SK-N-SH (cell line): ENCODE measurements around the gene NDFIP1. TPM values are rescaled to one million over a fixed set of nuclear protein-coding genes. Genes with fewer than 3 reads are reported as not detected.

ENCODE experiments used
- CTCF ChIA-PET: fragments of 300-600, 350-600 bp; formaldehyde crosslinking; extraction: SDS; loops from one replicate; lab custom pipeline; 2021; lab: Yijun Ruan, JAX
- POLR2A ChIA-PET: fragments of 350-600 bp; sonication (Branson Sonifier 250); formaldehyde crosslinking; extraction: SDS; loops from one replicate; lab custom pipeline; 2020; ENCODE audit warnings: antibody characterized with exemption, inconsistent platforms; lab: Yijun Ruan, JAX
- DNase-seq: peaks from one replicate; pipeline ENCODE4 v3.0.0; 2012
- H2AFZ ChIP-seq: fragments of 200-600 bp; sonication (generic); 2 replicates; pipeline ENCODE4 v1.8.1; 2016; ENCODE audit warnings: antibody characterized with exemption, mild to moderate bottlenecking, low read depth
- H3F3A ChIP-seq: fragments of 200-600 bp; sonication (generic); replicated peaks from 2 replicates; pipeline ENCODE3; 2016; ENCODE audit warnings: antibody characterized with exemption, mild to moderate bottlenecking; ENCODE audit not compliant: insufficient read depth
- H3K27ac ChIP-seq, 2 experiments: fragments of 200-500 bp in 1 of 2; fragments of 200-600 bp in 1 of 2; sonication (Bioruptor generic) in 1 of 2; sonication (generic), shearing (Covaris generic) in 1 of 2; 2 replicates each; pipeline versions ENCODE4 v1.5.1 to v1.6.1; 2014 to 2016; ENCODE audit warnings: low read depth in 2 of 2, inconsistent platforms in 1 of 2, low read length in 1 of 2, mild to moderate bottlenecking in 1 of 2, mixed read lengths in 1 of 2
- H3K27me3 ChIP-seq: fragments of 200-600 bp; sonication (generic), shearing (Covaris generic); 2 replicates; pipeline ENCODE4 v1.6.1; 2016; ENCODE audit warnings: mixed run types; ENCODE audit not compliant: insufficient read depth
- H3K36me3 ChIP-seq, 2 experiments: fragments of 200-500 bp in 1 of 2; fragments of 200-600 bp in 1 of 2; sonication (Bioruptor generic) in 1 of 2; sonication (generic) in 1 of 2; replicated peaks in 1 of 2; 2 replicates each; pipeline versions ENCODE3 to v1.5.1; 2014 to 2016; ENCODE audit warnings: low read length in 1 of 2, mild to moderate bottlenecking in 1 of 2; ENCODE audit not compliant: insufficient read depth in 2 of 2, control insufficient read depth in 1 of 2
- H3K4me1 ChIP-seq, 2 experiments: fragments of 200-500 bp in 1 of 2; fragments of 200-600 bp in 1 of 2; sonication (Bioruptor generic) in 1 of 2; sonication (generic), shearing (Covaris generic) in 1 of 2; 2 replicates each; pipeline versions ENCODE4 v1.5.1 to v1.6.1; 2014 to 2016; ENCODE audit warnings: low read depth in 1 of 2, low read length in 1 of 2, mixed run types in 1 of 2; ENCODE audit not compliant: insufficient read depth in 2 of 2, control insufficient read depth in 1 of 2
- H3K4me2 ChIP-seq: fragments of 200-600 bp; sonication (generic), shearing (Covaris generic); 2 replicates; pipeline ENCODE4 v1.6.1; 2017; ENCODE audit warnings: mixed run types
- H3K4me3 ChIP-seq, 2 experiments: fragments of 200-500 bp in 1 of 2; fragments of 200-600 bp in 1 of 2; sonication (Bioruptor generic) in 1 of 2; sonication (generic), shearing (Covaris generic) in 1 of 2; 2 replicates each; pipeline versions ENCODE4 v1.5.1 to v1.8.1; 2014 to 2016; ENCODE audit warnings: low read depth in 2 of 2, inconsistent platforms in 1 of 2, low read length in 1 of 2, mild to moderate bottlenecking in 1 of 2, mixed read lengths in 1 of 2, moderate library complexity in 1 of 2
- H3K79me2 ChIP-seq: fragments of 200-600 bp; sonication (generic); 2 replicates; pipeline ENCODE4 v1.8.1; 2017; ENCODE audit warnings: mild to moderate bottlenecking; ENCODE audit not compliant: insufficient read depth
- H3K9ac ChIP-seq: fragments of 200-600 bp; sonication (generic); 2 replicates; pipeline ENCODE4 v1.6.1; 2017; ENCODE audit warnings: mixed run types
- H3K9me2 ChIP-seq: fragments of 200-600 bp; sonication (generic); 2 replicates; pipeline ENCODE4 v1.6.1; 2017; ENCODE audit warnings: mixed run types
- H3K9me3 ChIP-seq: fragments of 200-600 bp; sonication (generic); 2 replicates; pipeline ENCODE4 v1.6.1; 2017; ENCODE audit warnings: mixed run types, mild to moderate bottlenecking, moderate library complexity
- H4K20me1 ChIP-seq: fragments of 200-600 bp; sonication (generic); 2 replicates; pipeline ENCODE4 v1.6.1; 2017; ENCODE audit warnings: mild to moderate bottlenecking, mixed run types; ENCODE audit not compliant: insufficient read depth
- CTCF ChIP-seq: fragments of 200-600 bp; sonication (generic); IDR thresholded peaks from 2 replicates; pipeline ENCODE4 v1.6.1; 2017; ENCODE audit warnings: antibody characterized with exemption, mild to moderate bottlenecking, moderate library complexity
- ELF1 ChIP-seq: IDR thresholded peaks from 2 replicates; pipeline ENCODE4 v1.4.0; 2012
- FOXJ3 ChIP-seq: sonication (generic); formaldehyde crosslinking; IDR thresholded peaks from 2 replicates; pipeline ENCODE4 v1.5.1; 2020; ENCODE audit warnings: mild to moderate bottlenecking, missing genetic modification reagents
- JUND ChIP-seq: IDR thresholded peaks from 2 replicates; pipeline ENCODE4 v1.4.0; 2012
- MEF2A ChIP-seq: IDR thresholded peaks from 2 replicates; pipeline ENCODE4 v1.4.0; 2012; ENCODE audit warnings: low read depth, borderline replicate concordance
- MXI1 ChIP-seq: IDR thresholded peaks from 2 replicates; pipeline ENCODE4 v1.6.1; 2012; ENCODE audit warnings: mild to moderate bottlenecking, low read depth, low read length, improper control_type of control experiment
- NRF1 ChIP-seq: IDR thresholded peaks from 2 replicates; pipeline ENCODE4 v1.6.1; 2012; ENCODE audit warnings: low read depth, mild to moderate bottlenecking, low read length
- PBX3 ChIP-seq: IDR thresholded peaks from 2 replicates; pipeline ENCODE4; 2012
- RCOR1 ChIP-seq: fragments of 150-350 bp; IDR thresholded peaks from 2 replicates; pipeline ENCODE4 v1.6.1; 2017; ENCODE audit warnings: antibody characterized with exemption, low read length
- REST ChIP-seq: IDR thresholded peaks from 2 replicates; pipeline ENCODE4 v1.6.1; 2012; ENCODE audit warnings: mild to moderate bottlenecking, low read depth, low read length, moderate library complexity
- RFX5 ChIP-seq: IDR thresholded peaks from 2 replicates; pipeline ENCODE4 v1.6.1; 2012; ENCODE audit warnings: mild to moderate bottlenecking, improper control_type of control experiment, low read length
- RXRA ChIP-seq: IDR thresholded peaks from 2 replicates; pipeline ENCODE4 v1.4.0; 2012; ENCODE audit warnings: low read depth, mild to moderate bottlenecking, borderline replicate concordance
- SMC3 ChIP-seq: IDR thresholded peaks from 2 replicates; pipeline ENCODE4 v1.6.1; 2012; ENCODE audit warnings: low read depth, low read length, improper control_type of control experiment
- TAF1 ChIP-seq: IDR thresholded peaks from 2 replicates; pipeline ENCODE4 v1.6.1; 2012; ENCODE audit warnings: low read depth, mild to moderate bottlenecking, low read length, moderate library complexity, borderline replicate concordance
- TCF12 ChIP-seq: IDR thresholded peaks from 2 replicates; pipeline ENCODE4 v1.4.0; 2012
- WGBS: methylation state at CpG from one replicate; pipeline ENCODE4 v1.1.6; 2017; ENCODE audit warnings: low lambda C conversion rate; 5-methylcytosine and 5-hydroxymethylcytosine counted together
- polyA plus RNA-seq, 3 experiments: library from polyadenylated mRNA; depleted of rRNA; stranded (reverse); fragments of >200 nt; gene quantifications; 2 replicates each; pipeline ENCODE4 v1.2.3, GENCODE V29; 2012

NDFIP1 gene
- polyA plus RNA-seq, 1 of the 3 experiments (the other 2 are of a cell fraction) = 40.0 TPM

GRCh38 chr5:142129446-142130066 is 21.0 kb downstream of the NDFIP1 start:
- H3K27ac ChIP-seq = no peak overlapping the region
- no peak overlapping the region for H3K4me3 ChIP-seq
- H3K4me2 ChIP-seq = no peak overlapping the region
- TF ChIP-seq PBX3 (no peak), RXRA (no peak), TAF1 (no peak), RFX5 (no peak), TCF12 (no peak), RCOR1 (no peak), JUND (no peak), CTCF (no peak), ELF1 (no peak), REST (no peak), NRF1 (no peak), FOXJ3 (no peak), SMC3 (no peak), MXI1 (no peak), MEF2A (no peak)
- peaks cover 42% of the 10 kb centered on the region for H4K20me1 ChIP-seq
- H3K36me3 ChIP-seq = peaks cover 27% of the 10 kb centered on the region in 2 experiments
- no peaks in the 10 kb centered on the region for H3K27me3 ChIP-seq
- peaks cover 73% of the 10 kb centered on the region for H3K79me2 ChIP-seq
- ChIA-PET POLR2A (interaction anchor here (0.7 kb wide), 1 partner anchor 118 kb away, joined by 3 read pairs; no protein-coding TSS in a partner anchor), CTCF (interaction anchor here (0.9 to 2.2 kb wide), 7 partner anchors 14 to 584 kb away, joined by 3 to 7 read pairs (median 3); partner anchors contain the start of gene GNPDA1)
- H2AFZ ChIP-seq = no peak overlapping the region
- no peak for DNase-seq
- no peaks in the 10 kb centered on the region for H3F3A ChIP-seq
- H3K9me3 ChIP-seq = no peaks in the 10 kb centered on the region
- no peak overlapping the region for H3K9ac ChIP-seq
- H3K4me1 ChIP-seq = peaks cover 0 to 7% of the 10 kb centered on the region in 2 experiments; a peak in 1 of 4 replicates
- 83% methylated on average over 11 of the region's 11 CpGs for WGBS
- H3K9me2 ChIP-seq = no peaks in the 10 kb centered on the region
